Stomach (tissue), 4 donors: Measurements from ENCODE around the gene CIRBP.

ENCODE experiments used
- EP300 ChIP-seq: sonication (generic); formaldehyde crosslinking; IDR thresholded peaks from one replicate; pipeline ENCODE4 v1.6.1; 2017; ENCODE audit warnings: antibody characterized with exemption
- POLR2A ChIP-seq, 4 donors: fragments of 450-650 bp; IDR thresholded peaks; one replicate each; pipeline ENCODE4 v1.6.1; 2016; ENCODE audit warnings: antibody characterized with exemption in 4 of 4, control low read depth in 2 of 4, mild to moderate bottlenecking in 1 of 4, moderate library complexity in 1 of 4
- POLR2AphosphoS5 ChIP-seq, 3 donors: sonication (generic); formaldehyde crosslinking; IDR thresholded peaks; one replicate each; pipeline ENCODE4 v1.6.1; 2016; ENCODE audit warnings: antibody characterized with exemption in 3 of 3
- TF ChIP-seq, protein P1 (sequence below), 7 experiments: fragments of 450-650 bp in 4 of 7; fragments of 200-600 bp in 3 of 7; sonication (generic) in 3 of 7; IDR thresholded peaks; one replicate each; pipeline ENCODE4 v1.5.1; 2016 to 2019; ENCODE audit warnings: antibody characterized with exemption in 7 of 7, control low read depth in 2 of 7, mild to moderate bottlenecking in 1 of 7

- TF ChIP-seq POLR2A (IDR thresholded peaks at IDR 0.05) = no peak
- no peak for TF ChIP-seq POLR2AphosphoS5 (IDR thresholded peaks at IDR 0.05)
- TF ChIP-seq, protein P1, sequence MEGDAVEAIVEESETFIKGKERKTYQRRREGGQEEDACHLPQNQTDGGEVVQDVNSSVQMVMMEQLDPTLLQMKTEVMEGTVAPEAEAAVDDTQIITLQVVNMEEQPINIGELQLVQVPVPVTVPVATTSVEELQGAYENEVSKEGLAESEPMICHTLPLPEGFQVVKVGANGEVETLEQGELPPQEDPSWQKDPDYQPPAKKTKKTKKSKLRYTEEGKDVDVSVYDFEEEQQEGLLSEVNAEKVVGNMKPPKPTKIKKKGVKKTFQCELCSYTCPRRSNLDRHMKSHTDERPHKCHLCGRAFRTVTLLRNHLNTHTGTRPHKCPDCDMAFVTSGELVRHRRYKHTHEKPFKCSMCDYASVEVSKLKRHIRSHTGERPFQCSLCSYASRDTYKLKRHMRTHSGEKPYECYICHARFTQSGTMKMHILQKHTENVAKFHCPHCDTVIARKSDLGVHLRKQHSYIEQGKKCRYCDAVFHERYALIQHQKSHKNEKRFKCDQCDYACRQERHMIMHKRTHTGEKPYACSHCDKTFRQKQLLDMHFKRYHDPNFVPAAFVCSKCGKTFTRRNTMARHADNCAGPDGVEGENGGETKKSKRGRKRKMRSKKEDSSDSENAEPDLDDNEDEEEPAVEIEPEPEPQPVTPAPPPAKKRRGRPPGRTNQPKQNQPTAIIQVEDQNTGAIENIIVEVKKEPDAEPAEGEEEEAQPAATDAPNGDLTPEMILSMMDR (IDR thresholded peaks at IDR 0.05) = no peak
- TF ChIP-seq EP300 = no peak
These were observed 11.8 kb downstream of the CIRBP start for GRCh38 chr19:1280636-1281568.
